Uterus (tissue), 2 donors: ENCODE results near the gene SNAPIN.

Source experiments
- CTCF ChIP-seq, 4 experiments: fragments of 200-600 bp in 2 of 4; fragments of 450-650 bp in 2 of 4; sonication (generic) in 2 of 4; IDR thresholded peaks; one replicate each; pipeline ENCODE4 v1.5.1; 2016 to 2019; ENCODE audit warnings: antibody characterized with exemption in 4 of 4, mild to moderate bottlenecking in 2 of 4, moderate library complexity in 1 of 4
- POLR2A ChIP-seq, 2 donors: fragments of 450-650 bp; IDR thresholded peaks; one replicate each; pipeline ENCODE4 v1.6.1; 2016; ENCODE audit warnings: antibody characterized with exemption in 2 of 2, mild to moderate bottlenecking in 1 of 2, moderate library complexity in 1 of 2

DNA sequence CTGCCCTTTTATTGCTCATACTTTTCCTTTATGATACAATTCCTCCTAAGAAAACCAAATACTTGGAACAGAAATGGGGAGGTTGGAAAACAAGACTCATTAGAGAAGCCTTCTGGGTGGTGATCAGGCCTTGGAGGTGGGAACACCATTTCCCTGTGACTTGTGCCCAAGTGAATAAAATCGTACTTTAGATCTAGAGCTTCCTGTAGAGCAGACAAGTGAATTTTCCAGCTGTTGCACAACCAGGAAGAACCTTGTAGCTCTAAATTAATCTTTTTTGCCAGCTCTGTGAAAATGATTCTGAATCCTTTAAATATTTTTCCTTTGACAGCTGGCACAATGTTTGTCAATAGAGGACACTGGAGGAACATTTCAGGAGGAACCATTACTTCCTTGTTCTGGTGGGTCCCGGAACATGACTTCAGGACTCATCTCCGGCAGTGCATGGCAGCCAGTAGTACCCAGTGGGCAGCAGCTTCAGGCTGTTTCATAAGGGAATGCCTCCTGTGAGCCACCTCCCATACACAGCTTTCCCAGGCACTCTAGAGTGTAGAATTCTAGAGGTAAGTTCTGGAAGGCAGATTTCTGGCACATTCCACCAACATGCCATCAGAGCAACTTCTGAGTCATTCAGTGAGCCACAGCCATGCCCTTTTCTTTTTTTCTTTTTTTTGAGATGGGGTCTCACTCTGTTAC is 5.5 kb upstream of the SNAPIN start:
- no peak for TF ChIP-seq CTCF (IDR thresholded peaks at IDR 0.05)
- no peak for TF ChIP-seq POLR2A (IDR thresholded peaks at IDR 0.05)
